GM12878 (cell line): ENCODE results near the gene AGBL1. TPM values are rescaled to one million over a fixed set of nuclear protein-coding genes. Genes with fewer than 3 reads are reported as not detected.

ENCODE experiments used
- ATAC-seq: fragments of 200-7000 bp; cut with Tn5 transposase; 3 replicates; pipeline ENCODE4 v1.9.1; 2020; ENCODE audit warnings: mild to moderate bottlenecking, moderate library complexity
- BruUV-seq: library from RNA; stranded (reverse); fragments of 400-500 nt; replicated peaks from 2 replicates; lab custom pipeline; 2021; lab: Mats Ljungman, UMichigan
- CTCF ChIA-PET: fragments of 300-600 bp; sonication (Branson Sonifier 250); formaldehyde crosslinking; extraction: SDS; loops from one replicate; lab custom pipeline; 2021; ENCODE audit warnings: inconsistent platforms; lab: Yijun Ruan, JAX
- POLR2A ChIA-PET: fragments of 350-600 bp; formaldehyde crosslinking; extraction: SDS; loops from one replicate; lab custom pipeline; 2021; ENCODE audit warnings: inconsistent platforms; lab: Charles Lee
- RAD21 ChIA-PET: fragments of 300-600 bp; sonication (Branson Sonifier 250); formaldehyde crosslinking; loops from one replicate; lab custom pipeline; 2023; ENCODE audit warnings: antibody characterized with exemption; ENCODE audit not compliant: unreplicated experiment; lab: Charles Lee
- SMC1A ChIA-PET: fragments of 300-600 bp; sonication (Branson Sonifier 250); formaldehyde crosslinking; loops from one replicate; lab custom pipeline; 2023; ENCODE audit not compliant: unreplicated experiment, uncharacterized antibody; lab: Charles Lee
- DNase-seq: peaks from one replicate; pipeline ENCODE4 v3.0.0-alpha.2; 2011; ENCODE audit warnings: low read depth, low spot score
- FAIRE-seq: peaks from 3 replicates; lab custom pipeline; 2011; peaks lifted over from hg19 to GRCh38; lab: Jason Lieb, UNC
- H2AFZ ChIP-seq: 2 replicates; pipeline ENCODE4 v1.6.0; 2011; ENCODE audit warnings: low read depth, low read length, control low read depth; ENCODE audit not compliant: control insufficient read depth
- H3K27ac ChIP-seq: 2 replicates; pipeline ENCODE4 v1.5.1; 2011; ENCODE audit warnings: control low read depth; ENCODE audit not compliant: control insufficient read depth, insufficient read depth
- H3K27me3 ChIP-seq, 2 experiments: replicated peaks in 1 of 2; 2 replicates each; pipeline versions ENCODE4 v1.6.0 to v1.6.1; 2011; ENCODE audit warnings: low read length in 1 of 2; ENCODE audit not compliant: control insufficient read depth in 2 of 2, insufficient read depth in 2 of 2
- H3K36me3 ChIP-seq, 2 experiments: 2 replicates each; pipeline ENCODE4 v1.5.1; 2011; ENCODE audit warnings: low read length in 1 of 2; ENCODE audit not compliant: control insufficient read depth in 2 of 2, insufficient read depth in 2 of 2
- H3K4me1 ChIP-seq: 2 replicates; pipeline ENCODE4 v1.6.1; 2011; ENCODE audit warnings: mild to moderate bottlenecking, low read length, moderate library complexity, mixed read lengths; ENCODE audit not compliant: control insufficient read depth, insufficient read depth
- H3K4me2 ChIP-seq: 2 replicates; pipeline ENCODE4 v1.6.0; 2011; ENCODE audit warnings: control low read depth; ENCODE audit not compliant: control insufficient read depth, insufficient read depth
- H3K4me3 ChIP-seq: fragments of 200-600 bp; sonication (generic); 2 replicates; pipeline ENCODE4 v1.5.1; 2016
- H3K79me2 ChIP-seq: 2 replicates; pipeline ENCODE4 v1.6.0; 2011; ENCODE audit warnings: low read length; ENCODE audit not compliant: control insufficient read depth, insufficient read depth
- H3K9ac ChIP-seq: 2 replicates; pipeline ENCODE4 v1.8.0; 2011; ENCODE audit warnings: low read length, control low read depth, mixed read lengths; ENCODE audit not compliant: control insufficient read depth, insufficient read depth
- H3K9me3 ChIP-seq: replicated peaks from 3 replicates; pipeline ENCODE4 v1.5.1; 2011; ENCODE audit warnings: mild to moderate bottlenecking, low read length; ENCODE audit not compliant: control insufficient read depth, insufficient read depth
- H4K20me1 ChIP-seq: 2 replicates; pipeline ENCODE4 v1.6.0; 2011; ENCODE audit not compliant: control insufficient read depth, insufficient read depth
- E4F1 ChIP-seq: fragments of 450-650 bp; IDR thresholded peaks from 2 replicates; pipeline ENCODE4 v1.6.1; 2018; ENCODE audit warnings: borderline replicate concordance, mild to moderate bottlenecking; ENCODE audit not compliant: partially characterized antibody
- EZH2 ChIP-seq: IDR thresholded peaks from 2 replicates; pipeline ENCODE4 v1.6.1; 2012; ENCODE audit warnings: low read depth, mild to moderate bottlenecking, control low read depth, inconsistent platforms, low read length, borderline replicate concordance; ENCODE audit not compliant: control insufficient read depth
- MXI1 ChIP-seq: fragments of 150-350 bp; IDR thresholded peaks from 2 replicates; pipeline ENCODE4 v1.6.1; 2011; ENCODE audit warnings: low read depth, mild to moderate bottlenecking, inconsistent platforms, low read length, improper control_type of control experiment
- MYB ChIP-seq: fragments of 150-350 bp; IDR thresholded peaks from 2 replicates; pipeline ENCODE4 v1.6.1; 2014; ENCODE audit warnings: mild to moderate bottlenecking, low read depth, low read length, borderline replicate concordance
- NR2C2 ChIP-seq: IDR thresholded peaks from 2 replicates; pipeline ENCODE4 v1.6.1; 2011; ENCODE audit warnings: borderline replicate concordance, low read depth; ENCODE audit not compliant: control insufficient read depth, insufficient read length
- POLR2AphosphoS2 ChIP-seq: IDR thresholded peaks from 2 replicates; pipeline ENCODE4 v1.6.1; 2011; ENCODE audit warnings: low read depth, mild to moderate bottlenecking, low read length, improper control_type of control experiment, moderate library complexity
- SIN3A ChIP-seq: IDR thresholded peaks from 2 replicates; pipeline ENCODE4 v1.6.1; 2012; ENCODE audit warnings: low read depth, low read length, improper control_type of control experiment
- SMAD1 ChIP-seq: fragments of 450-650 bp; IDR thresholded peaks from 2 replicates; pipeline ENCODE4 v1.6.1; 2018; ENCODE audit warnings: mild to moderate bottlenecking, low read depth; ENCODE audit not compliant: partially characterized antibody
- SREBF2 ChIP-seq: IDR thresholded peaks from 2 replicates; pipeline ENCODE4 v1.6.1; 2012; ENCODE audit warnings: mild to moderate bottlenecking, low read length
- TBL1XR1 ChIP-seq: IDR thresholded peaks from 2 replicates; pipeline ENCODE4 v1.6.1; 2012; ENCODE audit warnings: low read depth, low read length, improper control_type of control experiment
- ZNF622 ChIP-seq: fragments of 450-650 bp; IDR thresholded peaks from 2 replicates; pipeline ENCODE4 v1.6.1; 2017; ENCODE audit warnings: mild to moderate bottlenecking, inconsistent platforms
- WGBS: methylation state at CpG from one replicate; pipeline ENCODE4 v1.1.6; 2016; ENCODE audit warnings: low lambda C conversion rate; ENCODE audit not compliant: insufficient replicate concordance, insufficient coverage; ENCODE audit errors: missing lambda C conversion rate; 5-methylcytosine and 5-hydroxymethylcytosine counted together
- in situ Hi-C: fragments of 300-500 bp; cut with MboI; formaldehyde crosslinking; loops from 9 replicates; pipeline ENCODE4 v1.14.3; 2018; ENCODE audit warnings: mixed read lengths
- intact Hi-C: fragments of 100-400 bp; cut with micrococcal nuclease; formaldehyde crosslinking; loops from one replicate; pipeline ENCODE4 v1.14.2; 2022; ENCODE audit not compliant: unreplicated experiment
- polyA plus RNA-seq, 11 experiments: library from polyadenylated mRNA; depleted of rRNA in 4 of 11; unstranded in 6 of 11; stranded (reverse) in 5 of 11; fragments of >200 nt; fragmentation: Nextera tagmentation in 4 of 11; fragmentation: Illumina TruSeq in 1 of 11; extraction: Ambion mirVana in 4 of 11; extraction: Trizol in 1 of 11; gene quantifications; 1 replicate in 1 of 11; 2 replicates in 10 of 11; pipeline versions ENCODE4 v1.2.1 to v1.2.3, GENCODE V29; 2011 to 2016; ENCODE audit warnings: inconsistent platforms in 2 of 11, missing spikeins in 2 of 11, low read depth in 1 of 11
- small RNA-seq: library from RNA; depleted of rRNA; stranded (forward); fragments of <200 nt; gene quantifications from one replicate; pipeline ENCODE3, GENCODE V24; 2014
- total RNA-seq, 4 experiments: library from RNA; depleted of rRNA in 3 of 4; stranded (reverse); fragments of >200 nt in 3 of 4; fragmentation: Illumina TruSeq in 1 of 4; extraction: Trizol in 1 of 4; gene quantifications; 2 replicates each; pipeline versions ENCODE4 v1.2.1 to v1.2.3, GENCODE V29; 2013 to 2021
- TF ChIP-seq, protein P1 (sequence below): IDR thresholded peaks from 2 replicates; pipeline ENCODE4 v1.6.1; 2011; ENCODE audit warnings: low read depth, low read length, improper control_type of control experiment, borderline replicate concordance

AGBL1 gene
- total and polyA plus RNA-seq, 10 of the 15 experiments (the other 5 are each of a cell fraction or from before 2014, with no cell fraction given), result not detected

DNA sequence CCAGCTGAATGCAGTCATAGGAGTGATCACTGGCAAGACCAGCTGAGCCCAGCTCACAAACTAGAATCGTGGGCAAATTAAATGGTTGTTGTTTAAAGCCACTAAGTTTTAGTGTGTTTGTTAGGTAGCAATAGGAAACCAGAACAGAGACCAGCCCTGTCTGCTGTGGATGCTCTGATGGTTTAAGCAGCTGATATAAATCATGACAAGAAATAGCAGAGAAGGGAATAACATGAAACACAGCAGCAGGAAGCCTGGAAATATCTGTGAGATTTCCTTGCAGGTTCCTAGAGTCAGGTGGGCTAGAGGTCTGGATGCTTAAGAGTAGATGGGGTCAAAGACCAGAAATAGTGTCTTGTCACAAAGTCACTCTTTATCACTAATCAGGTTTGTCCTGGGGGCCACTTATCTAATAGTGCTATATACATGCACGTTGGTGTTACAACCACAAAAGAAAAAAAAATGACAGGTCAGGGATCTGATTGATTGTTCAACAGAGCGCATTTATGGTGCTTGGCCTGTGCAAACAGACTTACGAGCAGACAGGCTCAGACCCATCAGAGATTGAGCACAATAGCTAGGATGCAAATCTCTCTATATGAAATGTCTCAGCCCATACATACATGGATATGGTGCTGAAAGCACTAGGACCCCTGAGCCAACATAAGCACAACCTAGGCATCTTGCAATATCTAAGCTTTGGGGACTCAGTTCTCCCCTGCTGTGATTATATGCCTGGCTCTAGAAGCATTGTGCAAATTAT is 967.7 kb downstream of the AGBL1 start:
- CTCF ChIA-PET, result no interaction called here
- H3K4me3 ChIP-seq, result no peak overlapping the region
- in situ Hi-C loops, result no loop called here
- no peaks in the 10 kb centered on the region for H4K20me1 ChIP-seq
- TF ChIP-seq ZNF622 (no peak), E4F1 (no peak), SREBF2 (no peak), NR2C2 (no peak), TBL1XR1 (no peak), SMAD1 (no peak), EZH2 (no peak), POLR2AphosphoS2 (no peak), MXI1 (no peak), MYB (no peak), SIN3A (no peak)
- TF ChIP-seq, protein P1, sequence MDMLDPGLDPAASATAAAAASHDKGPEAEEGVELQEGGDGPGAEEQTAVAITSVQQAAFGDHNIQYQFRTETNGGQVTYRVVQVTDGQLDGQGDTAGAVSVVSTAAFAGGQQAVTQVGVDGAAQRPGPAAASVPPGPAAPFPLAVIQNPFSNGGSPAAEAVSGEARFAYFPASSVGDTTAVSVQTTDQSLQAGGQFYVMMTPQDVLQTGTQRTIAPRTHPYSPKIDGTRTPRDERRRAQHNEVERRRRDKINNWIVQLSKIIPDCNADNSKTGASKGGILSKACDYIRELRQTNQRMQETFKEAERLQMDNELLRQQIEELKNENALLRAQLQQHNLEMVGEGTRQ, result no peak
- H3K9me3 ChIP-seq, result no peaks in the 10 kb centered on the region
- H2AFZ ChIP-seq, result no peak overlapping the region
- H3K9ac ChIP-seq, result no peak overlapping the region
- no peaks in the 10 kb centered on the region for H3K79me2 ChIP-seq
- ATAC-seq (no peak), FAIRE-seq (no peak), DNase-seq (no peak)
- SMC1A ChIA-PET, result no interaction called here
- H3K36me3 ChIP-seq, result no peaks in the 10 kb centered on the region
- RAD21 ChIA-PET, result no interaction called here
- no peak overlapping the region for H3K4me2 ChIP-seq
- no peak overlapping the region for H3K27ac ChIP-seq
- no peaks in the 10 kb centered on the region for H3K27me3 ChIP-seq
- 0% methylated on average over 4 of the region's 4 CpGs for WGBS
- BruUV-seq, result no TSS peak
- H3K4me1 ChIP-seq, result no peaks in the 10 kb centered on the region
- POLR2A ChIA-PET, result no interaction called here
- intact Hi-C loops, result no loop called here

Small RNA genes lying within 50 kb of the gene (small RNA-seq; reads per million reads assigned to genes)
- gene RF00284, result not detected
- gene RNA5SP400, result not detected
